ENCODE data around the gene HOXD1.

GRCh38 chr2:176158186-176158591 is 30.3 kb upstream of the HOXD1 start:
- TF ChIP-seq POLR2AphosphoS5 (IDR thresholded peaks at IDR 0.05; ENCODE audit: borderline replicate concordance, low read depth, low read length) (no peak), EZH2 (IDR thresholded peaks at IDR 0.05) (no peak)

All from SK-N-MC (cell line).